ENCODE measurements around the gene SESN2.

Gene SESN2

DNA sequence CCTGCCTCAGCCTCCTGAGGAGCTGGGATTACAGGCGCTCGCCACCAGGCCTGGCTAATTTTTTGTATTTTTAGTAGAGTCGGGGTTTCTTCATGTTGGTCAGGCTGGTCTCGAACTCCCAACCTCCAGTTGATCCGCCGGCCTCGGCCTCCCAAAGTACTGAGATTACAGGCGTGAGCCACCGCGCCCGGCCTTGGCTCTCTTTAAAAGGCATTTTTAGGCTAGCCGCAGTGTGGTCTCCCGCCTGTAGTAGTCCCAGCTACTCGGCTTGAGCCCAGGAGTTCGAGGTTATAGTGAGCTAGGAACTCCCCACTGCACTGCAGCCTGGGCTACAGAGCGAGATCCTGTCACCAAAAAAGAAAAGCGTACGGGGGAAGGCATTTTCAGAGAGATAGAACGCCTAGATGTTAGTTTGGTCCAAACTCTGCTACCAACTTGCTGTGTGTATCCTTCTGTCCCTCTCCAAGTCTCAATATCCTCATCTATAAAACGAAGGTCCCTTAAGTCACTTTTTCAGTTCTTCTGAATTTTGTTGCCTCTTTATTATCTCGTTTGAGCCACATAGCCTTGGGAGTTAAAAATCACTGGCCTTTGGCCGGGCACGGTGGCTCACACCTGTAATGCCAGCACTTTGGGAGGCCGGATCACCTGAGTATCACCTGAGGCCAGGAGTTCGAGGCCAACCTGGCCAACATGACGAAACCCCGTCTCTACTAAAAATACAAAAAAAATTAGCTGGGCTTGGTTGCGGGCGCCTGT lies 70.3 kb downstream of the SESN2 start:
- TF ChIP-seq, protein P1, sequence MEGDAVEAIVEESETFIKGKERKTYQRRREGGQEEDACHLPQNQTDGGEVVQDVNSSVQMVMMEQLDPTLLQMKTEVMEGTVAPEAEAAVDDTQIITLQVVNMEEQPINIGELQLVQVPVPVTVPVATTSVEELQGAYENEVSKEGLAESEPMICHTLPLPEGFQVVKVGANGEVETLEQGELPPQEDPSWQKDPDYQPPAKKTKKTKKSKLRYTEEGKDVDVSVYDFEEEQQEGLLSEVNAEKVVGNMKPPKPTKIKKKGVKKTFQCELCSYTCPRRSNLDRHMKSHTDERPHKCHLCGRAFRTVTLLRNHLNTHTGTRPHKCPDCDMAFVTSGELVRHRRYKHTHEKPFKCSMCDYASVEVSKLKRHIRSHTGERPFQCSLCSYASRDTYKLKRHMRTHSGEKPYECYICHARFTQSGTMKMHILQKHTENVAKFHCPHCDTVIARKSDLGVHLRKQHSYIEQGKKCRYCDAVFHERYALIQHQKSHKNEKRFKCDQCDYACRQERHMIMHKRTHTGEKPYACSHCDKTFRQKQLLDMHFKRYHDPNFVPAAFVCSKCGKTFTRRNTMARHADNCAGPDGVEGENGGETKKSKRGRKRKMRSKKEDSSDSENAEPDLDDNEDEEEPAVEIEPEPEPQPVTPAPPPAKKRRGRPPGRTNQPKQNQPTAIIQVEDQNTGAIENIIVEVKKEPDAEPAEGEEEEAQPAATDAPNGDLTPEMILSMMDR (IDR thresholded peaks at IDR 0.05; ENCODE audit: insufficient read depth, missing control alignments), result no peak
- no peak for DNase-seq (ENCODE audit: insufficient read length, low spot score)
- no peak for FAIRE-seq
